PFSK-1 (cell line): ENCODE results near the gene VCAM1.

ENCODE experiments used
- FOXP2 ChIP-seq: optimal IDR thresholded peaks from 2 replicates; pipeline ENCODE3; 2011; ENCODE audit warnings: borderline replicate concordance, control low read depth, inconsistent platforms; ENCODE audit not compliant: insufficient read depth; ENCODE audit errors: extremely low read length, extremely low read depth
- POLR2AphosphoS5 ChIP-seq: IDR thresholded peaks from 2 replicates; pipeline ENCODE4 v1.6.1; 2012; ENCODE audit warnings: low read depth, mild to moderate bottlenecking, control low read depth, low read length, moderate library complexity
- SIN3A ChIP-seq: IDR thresholded peaks from 2 replicates; pipeline ENCODE4 v1.6.1; 2012; ENCODE audit warnings: mild to moderate bottlenecking, low read length, moderate library complexity, borderline replicate concordance; ENCODE audit not compliant: insufficient read depth
- TAF1 ChIP-seq: IDR thresholded peaks from 2 replicates; pipeline ENCODE4 v1.6.1; 2012; ENCODE audit warnings: low read length, control low read depth, borderline replicate concordance; ENCODE audit not compliant: insufficient read depth
- TF ChIP-seq, protein P1 (sequence below), 2 experiments: IDR thresholded peaks; 2 replicates each; pipeline versions ENCODE4 v1.6.1 to v1.8.0; 2011 to 2012; ENCODE audit warnings: low read depth in 2 of 2, low read length in 2 of 2, control low read depth in 1 of 2, inconsistent platforms in 1 of 2, mild to moderate bottlenecking in 1 of 2, moderate library complexity in 1 of 2; ENCODE audit not compliant: insufficient read depth in 1 of 2

Gene VCAM1

DNA sequence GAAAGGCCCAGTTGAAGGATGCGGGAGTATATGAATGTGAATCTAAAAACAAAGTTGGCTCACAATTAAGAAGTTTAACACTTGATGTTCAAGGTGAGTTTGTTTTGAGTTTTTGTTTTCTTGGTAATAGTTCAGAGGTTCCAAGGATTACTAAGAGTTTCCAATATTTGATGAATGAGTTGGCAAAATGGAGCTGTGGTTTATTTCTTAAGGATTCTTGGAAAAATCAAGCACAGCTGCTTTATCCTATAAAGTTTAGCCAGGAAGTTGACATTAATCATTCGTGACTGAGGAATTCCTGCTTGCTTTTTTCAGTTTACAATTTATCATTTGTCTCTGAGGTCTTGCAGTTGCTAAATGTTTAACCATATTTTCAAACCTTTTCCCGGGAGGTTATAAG lies 15.1 kb downstream of the VCAM1 start:
- TF ChIP-seq SIN3A (no peak), POLR2AphosphoS5 (no peak), TAF1 (no peak), FOXP2 (no peak)
- TF ChIP-seq, protein P1, sequence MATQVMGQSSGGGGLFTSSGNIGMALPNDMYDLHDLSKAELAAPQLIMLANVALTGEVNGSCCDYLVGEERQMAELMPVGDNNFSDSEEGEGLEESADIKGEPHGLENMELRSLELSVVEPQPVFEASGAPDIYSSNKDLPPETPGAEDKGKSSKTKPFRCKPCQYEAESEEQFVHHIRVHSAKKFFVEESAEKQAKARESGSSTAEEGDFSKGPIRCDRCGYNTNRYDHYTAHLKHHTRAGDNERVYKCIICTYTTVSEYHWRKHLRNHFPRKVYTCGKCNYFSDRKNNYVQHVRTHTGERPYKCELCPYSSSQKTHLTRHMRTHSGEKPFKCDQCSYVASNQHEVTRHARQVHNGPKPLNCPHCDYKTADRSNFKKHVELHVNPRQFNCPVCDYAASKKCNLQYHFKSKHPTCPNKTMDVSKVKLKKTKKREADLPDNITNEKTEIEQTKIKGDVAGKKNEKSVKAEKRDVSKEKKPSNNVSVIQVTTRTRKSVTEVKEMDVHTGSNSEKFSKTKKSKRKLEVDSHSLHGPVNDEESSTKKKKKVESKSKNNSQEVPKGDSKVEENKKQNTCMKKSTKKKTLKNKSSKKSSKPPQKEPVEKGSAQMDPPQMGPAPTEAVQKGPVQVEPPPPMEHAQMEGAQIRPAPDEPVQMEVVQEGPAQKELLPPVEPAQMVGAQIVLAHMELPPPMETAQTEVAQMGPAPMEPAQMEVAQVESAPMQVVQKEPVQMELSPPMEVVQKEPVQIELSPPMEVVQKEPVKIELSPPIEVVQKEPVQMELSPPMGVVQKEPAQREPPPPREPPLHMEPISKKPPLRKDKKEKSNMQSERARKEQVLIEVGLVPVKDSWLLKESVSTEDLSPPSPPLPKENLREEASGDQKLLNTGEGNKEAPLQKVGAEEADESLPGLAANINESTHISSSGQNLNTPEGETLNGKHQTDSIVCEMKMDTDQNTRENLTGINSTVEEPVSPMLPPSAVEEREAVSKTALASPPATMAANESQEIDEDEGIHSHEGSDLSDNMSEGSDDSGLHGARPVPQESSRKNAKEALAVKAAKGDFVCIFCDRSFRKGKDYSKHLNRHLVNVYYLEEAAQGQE (IDR thresholded peaks at IDR 0.05; ENCODE audit: insufficient read depth in 1 of 2, low read depth in 2 of 2, low read length in 2 of 2), result no peak

DNA sequence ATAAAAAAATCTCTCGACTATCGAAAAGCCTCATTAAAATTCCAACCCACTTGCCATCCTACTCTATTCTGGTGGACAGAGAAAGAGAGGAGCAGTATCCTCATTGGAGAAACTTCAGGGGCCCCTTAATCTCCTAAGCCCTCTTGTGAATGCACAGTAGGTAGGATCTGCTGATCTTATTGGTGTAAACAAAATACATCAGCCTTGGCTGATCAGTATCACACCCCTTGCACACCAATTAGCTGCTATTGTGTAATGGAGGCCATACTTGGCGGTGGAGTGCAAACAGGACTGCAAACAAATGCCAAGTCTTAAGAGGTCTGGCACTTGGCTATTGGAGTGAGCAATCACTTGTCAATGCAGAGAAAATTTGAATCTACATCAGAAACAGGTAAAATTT lies 15.7 kb downstream of the VCAM1 start:
- TF ChIP-seq, protein P1 (IDR thresholded peaks at IDR 0.05; ENCODE audit: insufficient read depth in 1 of 2, low read depth in 2 of 2, low read length in 2 of 2), result no peak
- TF ChIP-seq TAF1 (no peak), POLR2AphosphoS5 (no peak), SIN3A (no peak), FOXP2 (no peak)

DNA sequence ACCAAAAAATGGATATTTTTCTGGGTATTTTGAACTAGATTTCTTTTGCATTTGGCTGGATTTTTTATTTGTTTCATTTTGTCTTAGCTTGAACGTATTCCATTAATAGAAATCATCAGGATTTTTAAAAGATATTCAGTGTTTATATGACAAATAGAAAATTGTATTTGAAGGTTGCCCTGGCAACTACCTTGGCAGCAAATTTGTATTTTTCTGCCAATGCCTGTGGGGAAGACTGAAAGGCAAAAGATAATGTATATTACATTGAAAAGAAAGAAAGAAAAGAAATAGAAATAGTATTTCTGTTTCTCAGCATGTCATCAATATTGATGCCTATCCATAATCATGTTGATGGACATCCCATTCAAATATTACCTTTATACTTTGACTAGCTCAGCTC lies 16.8 kb downstream of the VCAM1 start:
- TF ChIP-seq FOXP2 (no peak), TAF1 (no peak), POLR2AphosphoS5 (no peak), SIN3A (no peak)
- TF ChIP-seq, protein P1 (IDR thresholded peaks at IDR 0.05; ENCODE audit: insufficient read depth in 1 of 2, low read depth in 2 of 2, low read length in 2 of 2), result no peak

DNA sequence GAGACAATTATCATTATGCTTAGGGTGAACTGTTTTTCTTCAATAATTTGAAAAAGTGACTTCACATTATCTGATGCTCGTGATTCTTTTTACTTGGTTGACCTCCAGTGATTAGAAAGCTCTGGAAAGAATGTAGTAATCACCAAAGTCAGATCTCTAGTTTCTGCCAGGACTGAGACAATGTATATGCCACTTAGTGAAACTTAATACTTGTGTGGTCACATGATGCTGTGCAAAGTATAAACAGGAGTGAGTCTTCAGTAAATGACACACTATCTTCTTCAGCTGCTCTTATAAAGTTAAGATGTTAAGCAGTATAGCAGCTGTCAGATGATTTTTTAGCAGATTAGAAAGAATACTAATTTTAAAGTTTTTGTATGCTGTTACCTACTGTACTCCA lies 17.2 kb downstream of the VCAM1 start:
- no peak for TF ChIP-seq FOXP2
- TF ChIP-seq SIN3A, result no peak
- TF ChIP-seq, protein P1 (IDR thresholded peaks at IDR 0.05; ENCODE audit: insufficient read depth in 1 of 2, low read depth in 2 of 2, low read length in 2 of 2), result no peak
- TF ChIP-seq TAF1, result no peak
- no peak for TF ChIP-seq POLR2AphosphoS5

DNA sequence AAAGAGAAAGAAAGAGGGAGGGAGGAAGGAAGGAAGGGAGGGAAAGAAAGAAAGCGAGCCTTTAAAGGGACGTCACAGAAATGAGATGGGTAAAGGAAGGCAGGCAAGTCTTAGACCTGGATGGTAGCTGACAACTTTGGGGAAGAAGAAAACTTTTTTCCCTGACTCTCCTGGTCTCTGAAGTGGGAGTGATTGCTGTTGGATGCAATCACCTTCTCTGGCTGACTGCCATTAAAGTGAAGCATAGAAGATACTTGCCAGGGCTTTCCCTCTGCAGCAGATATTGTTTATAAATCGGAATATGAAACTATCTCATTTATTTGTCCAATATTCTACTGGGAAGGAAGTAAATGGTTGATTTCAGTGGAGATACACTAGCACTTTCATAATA lies 27.0 kb downstream of the VCAM1 start:
- no peak for TF ChIP-seq SIN3A
- no peak for TF ChIP-seq FOXP2
- TF ChIP-seq POLR2AphosphoS5, result no peak
- TF ChIP-seq, protein P1 (IDR thresholded peaks at IDR 0.05; ENCODE audit: insufficient read depth in 1 of 2, low read depth in 2 of 2, low read length in 2 of 2), result no peak
- no peak for TF ChIP-seq TAF1
